Liver (tissue), 3 donors: ENCODE data around the gene RABL6.

Experiments
- ATF3 ChIP-seq: IDR thresholded peaks from 2 replicates; pipeline ENCODE4 v1.6.1; 2016; ENCODE audit warnings: antibody characterized with exemption
- FOXA1 ChIP-seq: IDR thresholded peaks from 2 replicates; pipeline ENCODE4 v1.6.1; 2016; ENCODE audit warnings: antibody characterized with exemption
- TF ChIP-seq, protein P1 (sequence below): fragments of 150-350 bp; IDR thresholded peaks from 2 replicates; pipeline ENCODE4 v1.5.1; 2017; ENCODE audit warnings: improper control_type of control experiment, low read depth, low read length; ENCODE audit not compliant: missing input control
- donor health status: healthy.
- donor health status: healthy.

DNA sequence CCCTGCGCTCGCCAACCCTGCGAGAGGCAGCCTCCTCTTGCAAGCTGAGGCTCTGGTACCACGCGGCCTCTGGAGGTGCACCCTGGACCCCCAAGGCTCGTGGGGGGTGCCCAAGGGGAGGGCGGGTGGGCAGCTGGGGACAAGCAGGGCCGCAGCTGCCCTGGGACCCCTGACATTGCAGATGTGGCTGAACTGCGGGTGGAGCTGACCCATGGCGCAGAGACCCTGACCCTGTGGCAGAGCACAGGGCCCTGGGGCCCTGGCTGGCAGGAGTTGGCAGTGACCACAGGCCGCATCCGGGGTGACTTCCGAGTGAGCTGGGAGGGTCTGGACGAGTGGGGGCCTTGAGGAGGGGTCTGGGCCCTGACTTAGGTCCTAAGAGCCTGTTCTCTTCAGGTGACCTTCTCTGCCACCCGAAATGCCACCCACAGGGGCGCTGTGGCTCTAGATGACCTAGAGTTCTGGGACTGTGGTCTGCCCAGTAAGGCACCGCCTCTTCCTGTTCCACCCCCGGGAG lies 45.9 kb downstream of the RABL6 start:
- TF ChIP-seq, protein P1, sequence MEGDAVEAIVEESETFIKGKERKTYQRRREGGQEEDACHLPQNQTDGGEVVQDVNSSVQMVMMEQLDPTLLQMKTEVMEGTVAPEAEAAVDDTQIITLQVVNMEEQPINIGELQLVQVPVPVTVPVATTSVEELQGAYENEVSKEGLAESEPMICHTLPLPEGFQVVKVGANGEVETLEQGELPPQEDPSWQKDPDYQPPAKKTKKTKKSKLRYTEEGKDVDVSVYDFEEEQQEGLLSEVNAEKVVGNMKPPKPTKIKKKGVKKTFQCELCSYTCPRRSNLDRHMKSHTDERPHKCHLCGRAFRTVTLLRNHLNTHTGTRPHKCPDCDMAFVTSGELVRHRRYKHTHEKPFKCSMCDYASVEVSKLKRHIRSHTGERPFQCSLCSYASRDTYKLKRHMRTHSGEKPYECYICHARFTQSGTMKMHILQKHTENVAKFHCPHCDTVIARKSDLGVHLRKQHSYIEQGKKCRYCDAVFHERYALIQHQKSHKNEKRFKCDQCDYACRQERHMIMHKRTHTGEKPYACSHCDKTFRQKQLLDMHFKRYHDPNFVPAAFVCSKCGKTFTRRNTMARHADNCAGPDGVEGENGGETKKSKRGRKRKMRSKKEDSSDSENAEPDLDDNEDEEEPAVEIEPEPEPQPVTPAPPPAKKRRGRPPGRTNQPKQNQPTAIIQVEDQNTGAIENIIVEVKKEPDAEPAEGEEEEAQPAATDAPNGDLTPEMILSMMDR = no peak
- no peak for TF ChIP-seq ATF3
- TF ChIP-seq FOXA1 = no peak
